GM19395 (cell line): ENCODE data around the gene MIER1.

Experiments
- ATAC-seq: cut with Tn5 transposase; IDR thresholded peaks from one replicate; pipeline ENCODE4 v1.9.1; 2021; ENCODE audit warnings: mild to moderate bottlenecking, moderate library complexity; ENCODE audit not compliant: unreplicated experiment

The MIER1 gene

DNA sequence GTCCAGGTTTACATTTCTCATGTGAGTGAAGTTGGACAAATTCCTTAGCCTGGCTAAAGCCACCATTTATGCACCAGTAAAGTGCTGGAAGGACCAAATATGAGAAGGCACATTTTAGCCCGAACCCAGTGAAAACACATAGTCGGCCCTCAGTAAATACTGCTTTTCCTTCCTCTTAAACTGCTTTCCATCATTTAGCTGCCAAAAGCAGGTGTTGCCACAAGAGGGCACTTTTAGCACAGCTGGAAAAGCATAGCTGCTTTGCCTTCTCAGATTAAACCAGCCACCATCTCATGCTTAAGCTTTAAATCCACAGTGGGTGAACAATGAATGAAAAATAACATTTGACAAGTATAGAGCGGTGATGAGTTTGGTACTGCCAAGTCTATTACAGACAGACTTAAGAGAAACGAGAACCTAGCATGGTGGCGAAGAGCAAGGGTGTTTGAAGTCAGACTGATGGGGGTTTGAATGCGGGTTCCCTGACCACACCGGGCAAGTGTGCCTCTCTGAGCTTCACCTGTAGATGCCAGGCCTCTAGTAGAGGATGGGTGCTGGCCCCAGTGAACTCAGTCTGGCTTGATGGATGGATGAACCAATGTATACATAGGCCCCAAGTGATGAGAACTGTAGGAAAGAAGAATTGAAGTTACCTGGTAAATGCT is 71.4 kb downstream of the MIER1 start:
- ATAC-seq, result peak; percentile 80

GRCh38 chr1:66998972-66999371 is 74.2 kb downstream of the MIER1 start:
- no peak for ATAC-seq

- no peak for ATAC-seq
Measured at GRCh38 chr1:66999640-67000400, 75.0 kb downstream of the MIER1 start.

DNA sequence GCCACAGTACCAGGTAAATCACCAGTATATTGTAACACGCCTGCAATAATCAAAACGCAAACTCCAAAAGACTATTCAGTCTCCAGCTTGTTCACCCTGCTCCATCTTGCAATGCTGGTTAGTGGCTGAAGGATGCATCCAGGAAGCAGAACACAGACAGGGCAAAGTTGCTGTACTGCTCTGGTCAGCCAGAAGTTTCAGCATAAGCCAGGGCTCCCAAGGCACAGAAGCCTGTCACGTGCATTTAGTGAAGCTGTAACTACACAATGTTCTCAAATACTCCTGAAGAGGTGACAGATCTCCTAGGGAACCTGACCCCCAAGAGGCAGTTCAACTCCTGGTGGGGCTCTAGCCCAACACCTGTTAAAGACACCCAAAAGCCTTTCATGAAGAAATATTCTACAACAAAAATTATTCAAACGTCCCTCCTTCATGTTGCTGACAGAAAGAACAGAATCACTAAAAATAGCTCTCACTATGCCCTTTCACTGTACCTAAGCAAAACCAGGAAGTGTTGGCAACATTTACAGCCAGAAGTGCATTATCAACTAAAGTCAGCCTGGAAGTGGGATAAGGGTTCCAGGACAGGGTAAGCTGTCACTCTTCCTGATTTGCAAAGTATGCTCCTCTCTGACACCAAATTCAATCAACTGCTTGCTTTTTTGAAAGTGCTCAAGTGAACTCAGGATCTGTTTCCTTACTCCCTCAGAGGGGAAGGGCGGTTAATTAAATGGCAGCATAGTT is 77.1 kb downstream of the MIER1 start:
- ATAC-seq, result no peak

DNA sequence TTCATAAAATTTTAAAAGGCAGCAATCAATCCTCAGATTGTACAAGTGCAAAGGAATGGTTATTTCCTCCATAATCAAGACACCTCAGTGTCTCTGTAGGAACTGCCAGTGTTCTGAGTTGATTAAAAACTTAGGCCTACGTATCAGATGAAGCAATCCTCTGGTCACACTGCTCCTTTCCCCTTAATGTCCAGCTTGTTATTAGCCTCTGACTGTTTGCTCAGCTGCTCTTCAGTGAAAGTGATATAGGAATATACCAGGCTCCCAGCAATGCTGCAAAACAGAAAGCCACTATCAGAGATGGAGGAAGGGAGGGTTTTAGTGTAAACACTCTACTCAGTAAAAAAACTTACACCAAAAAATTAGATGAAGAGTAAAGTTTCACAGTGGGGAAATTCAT is 79.4 kb downstream of the MIER1 start:
- no peak for ATAC-seq

DNA sequence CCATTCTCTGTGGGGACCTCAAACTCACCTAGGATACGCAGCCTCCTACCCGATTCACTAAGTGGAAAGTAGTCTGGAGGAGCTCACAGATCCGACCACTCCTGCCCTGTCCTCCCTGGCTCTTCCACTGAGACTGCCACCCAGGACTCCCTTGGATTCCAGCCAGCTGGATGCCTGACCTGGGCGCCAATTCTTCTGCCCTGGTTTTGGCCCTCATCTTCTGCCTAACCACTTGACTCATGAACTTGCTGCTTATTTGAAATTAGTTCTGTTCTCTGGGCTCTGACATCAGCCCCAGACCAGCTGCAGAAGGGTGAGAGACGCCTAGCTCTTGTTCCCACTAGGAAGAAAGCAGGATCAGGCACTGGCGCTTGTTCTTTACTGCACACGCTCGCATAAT is 80.3 kb downstream of the MIER1 start:
- ATAC-seq, result no peak

DNA sequence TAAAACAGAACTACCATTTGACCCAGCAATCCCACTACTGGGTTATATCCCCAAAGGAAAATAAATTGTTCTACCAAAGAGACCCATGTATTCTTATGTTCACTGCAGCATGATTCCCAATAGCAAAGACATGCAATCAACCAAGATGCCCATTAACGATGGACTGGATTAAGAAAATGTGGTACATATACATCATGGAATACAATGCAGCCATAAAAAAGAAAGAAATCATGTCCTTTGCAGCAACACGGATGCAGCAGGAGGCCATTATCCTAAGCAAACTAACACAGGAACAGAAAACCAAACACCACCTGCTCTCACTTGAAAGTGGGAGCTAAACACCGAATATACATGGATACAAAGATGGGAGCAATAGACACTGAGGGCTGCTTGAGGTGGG is 85.0 kb downstream of the MIER1 start:
- no peak for ATAC-seq

GRCh38 chr1:67013573-67013972 is 88.8 kb downstream of the MIER1 start:
- no peak for ATAC-seq

DNA sequence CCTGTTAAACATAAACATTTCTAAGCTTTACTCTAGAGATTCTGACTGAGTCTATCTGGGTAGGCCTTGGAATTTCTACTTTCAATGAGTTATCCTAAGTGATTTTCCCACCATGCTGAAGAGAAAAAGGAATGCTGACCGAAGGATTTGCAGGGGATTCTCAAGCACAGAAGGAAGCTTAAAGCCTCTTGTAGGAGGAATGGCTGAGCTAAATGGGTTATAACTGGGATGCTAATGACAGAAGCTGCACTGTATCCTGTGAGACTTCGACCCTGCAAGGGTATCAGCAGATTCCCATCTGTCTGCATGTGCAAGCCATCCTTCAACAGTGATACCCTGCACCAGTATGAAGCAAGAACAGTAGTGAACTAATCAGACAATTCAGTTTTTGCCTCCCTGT is 93.8 kb downstream of the MIER1 start:
- ATAC-seq, result no peak

DNA sequence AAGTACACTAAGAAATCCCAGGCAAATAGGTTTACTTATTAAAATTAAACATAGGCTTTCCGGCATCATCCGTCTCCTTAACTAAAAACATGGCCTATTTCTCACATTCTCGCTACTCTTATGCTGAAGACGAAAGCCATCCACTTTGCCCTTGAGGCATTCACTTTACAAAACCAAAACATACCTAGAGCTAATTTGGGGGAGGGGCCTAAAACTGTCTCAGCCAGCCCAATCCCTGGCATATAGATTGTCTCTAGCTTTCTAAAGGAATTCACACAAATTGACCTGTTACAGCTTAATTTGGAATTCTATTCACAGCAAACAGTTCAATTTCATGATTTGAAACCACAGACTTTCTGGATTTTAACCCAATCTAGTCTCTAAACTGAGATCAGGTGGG is 94.3 kb downstream of the MIER1 start:
- ATAC-seq, result no peak

- ATAC-seq, result no peak
Measured at GRCh38 chr1:67019600-67020136, 94.9 kb downstream of the MIER1 start.

- no peak for ATAC-seq
Measured at GRCh38 chr1:67020304-67020703, 95.5 kb downstream of the MIER1 start.

DNA sequence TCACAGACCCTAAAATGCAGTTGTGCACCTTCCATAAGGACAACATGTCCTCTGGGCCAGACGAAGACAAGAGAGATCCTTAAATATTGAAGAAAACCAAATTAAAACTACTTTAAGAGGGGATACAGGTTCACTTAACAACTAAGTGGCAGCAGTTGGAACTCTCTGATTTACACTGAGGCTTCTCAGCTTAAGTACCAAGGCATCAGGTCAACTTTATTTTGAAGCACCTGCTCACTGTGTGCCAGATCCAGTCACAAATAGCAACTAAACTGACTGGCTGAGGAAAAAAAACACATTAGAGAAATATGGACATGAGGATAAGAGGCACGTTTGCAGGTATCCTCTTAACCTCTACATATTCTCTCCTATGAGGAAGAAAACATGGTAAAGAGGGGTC is 96.0 kb downstream of the MIER1 start:
- no peak for ATAC-seq

GRCh38 chr1:67029472-67029871 is 104.7 kb downstream of the MIER1 start:
- ATAC-seq, result no peak

DNA sequence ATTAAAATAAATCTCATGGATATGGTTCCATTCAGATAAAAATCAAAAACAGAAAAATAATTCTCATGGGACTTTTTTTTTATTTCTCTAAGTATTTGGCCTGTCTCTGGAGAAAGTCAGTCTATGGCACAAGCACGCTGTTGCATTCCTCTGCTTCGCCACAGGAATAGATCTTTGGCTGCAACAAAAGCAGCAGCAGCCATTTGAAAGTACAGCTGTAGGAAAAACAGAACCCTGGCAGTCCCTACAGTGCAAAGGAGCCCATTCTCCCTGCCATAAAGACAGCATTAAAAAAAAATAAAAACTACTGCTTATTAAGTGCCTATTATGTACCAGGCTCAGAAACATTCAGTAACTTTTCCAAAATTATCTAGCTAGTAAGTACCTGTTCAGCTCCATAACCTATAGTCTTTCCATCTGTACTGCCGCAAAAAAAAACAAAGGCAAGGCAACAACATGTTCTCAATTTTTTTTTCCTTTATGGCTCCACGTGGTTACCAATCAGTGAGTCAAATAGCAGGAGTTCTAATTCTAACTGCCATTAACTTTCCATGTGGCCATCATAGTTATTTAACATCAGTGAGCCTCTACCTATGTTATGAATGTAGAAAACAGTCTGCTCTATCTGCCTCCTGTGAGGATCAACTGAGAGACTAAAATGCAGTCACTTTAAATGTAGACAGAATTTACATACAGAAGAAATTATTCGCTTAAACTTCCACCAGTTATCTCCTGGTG is 106.5 kb downstream of the MIER1 start:
- ATAC-seq, result no peak

- ATAC-seq, result no peak
Measured at GRCh38 chr1:67031859-67032247, 107.1 kb downstream of the MIER1 start.
